SK-N-SH (cell line): ENCODE results near the gene GLIS2.

Experiments
- ELF1 ChIP-seq: IDR thresholded peaks from 2 replicates; pipeline ENCODE4 v1.4.0; 2012
- EP300 ChIP-seq, 2 experiments: IDR thresholded peaks; 2 replicates each; pipeline versions ENCODE4 v1.4.0 to v1.6.1; 2012; ENCODE audit warnings: borderline replicate concordance in 1 of 2, low read depth in 1 of 2, low read length in 1 of 2
- NRF1 ChIP-seq: IDR thresholded peaks from 2 replicates; pipeline ENCODE4 v1.6.1; 2012; ENCODE audit warnings: low read depth, mild to moderate bottlenecking, low read length
- POLR2AphosphoS5 ChIP-seq: IDR thresholded peaks from 2 replicates; pipeline ENCODE4 v1.6.1; 2012; ENCODE audit warnings: low read depth, low read length
- RFX5 ChIP-seq: IDR thresholded peaks from 2 replicates; pipeline ENCODE4 v1.6.1; 2012; ENCODE audit warnings: mild to moderate bottlenecking, improper control_type of control experiment, low read length
- SMC3 ChIP-seq: IDR thresholded peaks from 2 replicates; pipeline ENCODE4 v1.6.1; 2012; ENCODE audit warnings: low read depth, low read length, improper control_type of control experiment
- TF ChIP-seq, protein P1 (sequence below): fragments of 200-600 bp; sonication (generic); IDR thresholded peaks from 2 replicates; pipeline ENCODE4 v1.6.1; 2017; ENCODE audit warnings: antibody characterized with exemption, mild to moderate bottlenecking, moderate library complexity
- TF ChIP-seq, protein P2 (sequence below): fragments of 150-350 bp; IDR thresholded peaks from 2 replicates; pipeline ENCODE4 v1.6.1; 2017; ENCODE audit warnings: antibody characterized with exemption, low read length, low read depth, borderline replicate concordance
- TF ChIP-seq, protein P3 (sequence below): IDR thresholded peaks from 2 replicates; pipeline ENCODE4 v1.6.1; 2012; ENCODE audit warnings: mild to moderate bottlenecking, low read depth, low read length, moderate library complexity

DNA sequence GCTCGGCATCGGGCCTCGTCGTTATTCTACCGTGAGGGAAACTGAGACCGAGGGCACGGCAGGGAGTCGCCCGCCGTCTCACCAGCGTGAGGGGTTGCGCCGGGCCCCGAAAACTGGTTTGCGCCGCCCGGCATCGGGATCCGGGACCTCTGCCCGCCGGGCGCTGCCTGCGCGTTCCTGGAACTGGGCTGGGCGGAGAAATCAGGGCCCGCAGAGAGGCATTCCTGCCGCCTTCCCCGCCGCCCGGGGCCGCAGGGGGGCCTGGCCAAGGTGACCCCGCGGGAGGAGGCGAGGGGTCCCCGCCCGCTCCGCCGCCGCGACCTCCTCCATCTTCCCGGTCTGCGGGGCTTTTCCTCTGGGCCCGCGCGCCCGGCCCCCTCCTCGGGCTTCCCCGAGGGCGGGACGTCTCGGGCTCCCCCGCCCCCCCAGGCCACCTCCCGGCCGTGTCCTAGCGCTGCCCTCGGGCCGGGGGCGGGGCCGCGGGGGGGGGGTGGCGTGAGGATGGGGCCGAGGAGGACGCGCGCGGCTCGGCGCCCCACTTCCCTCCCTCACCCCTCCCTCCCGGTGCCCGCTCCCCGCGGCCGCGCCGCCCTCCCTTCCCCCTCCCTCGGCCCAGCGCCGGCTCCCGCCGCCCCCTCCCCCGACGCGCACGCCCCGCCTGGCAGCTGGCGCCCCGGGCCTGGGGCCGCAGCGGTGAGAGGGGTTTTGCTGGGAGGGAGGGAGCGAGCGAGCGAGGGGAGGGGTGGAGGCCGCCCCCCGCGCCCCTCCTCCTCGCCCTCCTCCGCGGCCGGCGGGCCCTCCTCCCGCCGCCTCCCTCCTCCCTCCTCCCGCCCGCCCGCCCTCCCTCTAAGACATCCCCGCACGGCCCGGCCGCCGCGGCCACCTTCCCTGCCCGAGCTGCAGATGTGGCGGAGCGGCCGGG lies at the start of gene GLIS2:
- TF ChIP-seq, protein P1, sequence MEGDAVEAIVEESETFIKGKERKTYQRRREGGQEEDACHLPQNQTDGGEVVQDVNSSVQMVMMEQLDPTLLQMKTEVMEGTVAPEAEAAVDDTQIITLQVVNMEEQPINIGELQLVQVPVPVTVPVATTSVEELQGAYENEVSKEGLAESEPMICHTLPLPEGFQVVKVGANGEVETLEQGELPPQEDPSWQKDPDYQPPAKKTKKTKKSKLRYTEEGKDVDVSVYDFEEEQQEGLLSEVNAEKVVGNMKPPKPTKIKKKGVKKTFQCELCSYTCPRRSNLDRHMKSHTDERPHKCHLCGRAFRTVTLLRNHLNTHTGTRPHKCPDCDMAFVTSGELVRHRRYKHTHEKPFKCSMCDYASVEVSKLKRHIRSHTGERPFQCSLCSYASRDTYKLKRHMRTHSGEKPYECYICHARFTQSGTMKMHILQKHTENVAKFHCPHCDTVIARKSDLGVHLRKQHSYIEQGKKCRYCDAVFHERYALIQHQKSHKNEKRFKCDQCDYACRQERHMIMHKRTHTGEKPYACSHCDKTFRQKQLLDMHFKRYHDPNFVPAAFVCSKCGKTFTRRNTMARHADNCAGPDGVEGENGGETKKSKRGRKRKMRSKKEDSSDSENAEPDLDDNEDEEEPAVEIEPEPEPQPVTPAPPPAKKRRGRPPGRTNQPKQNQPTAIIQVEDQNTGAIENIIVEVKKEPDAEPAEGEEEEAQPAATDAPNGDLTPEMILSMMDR, result no peak
- no peak for TF ChIP-seq ELF1
- TF ChIP-seq, protein P2, sequence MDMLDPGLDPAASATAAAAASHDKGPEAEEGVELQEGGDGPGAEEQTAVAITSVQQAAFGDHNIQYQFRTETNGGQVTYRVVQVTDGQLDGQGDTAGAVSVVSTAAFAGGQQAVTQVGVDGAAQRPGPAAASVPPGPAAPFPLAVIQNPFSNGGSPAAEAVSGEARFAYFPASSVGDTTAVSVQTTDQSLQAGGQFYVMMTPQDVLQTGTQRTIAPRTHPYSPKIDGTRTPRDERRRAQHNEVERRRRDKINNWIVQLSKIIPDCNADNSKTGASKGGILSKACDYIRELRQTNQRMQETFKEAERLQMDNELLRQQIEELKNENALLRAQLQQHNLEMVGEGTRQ, result no peak
- TF ChIP-seq, protein P3, sequence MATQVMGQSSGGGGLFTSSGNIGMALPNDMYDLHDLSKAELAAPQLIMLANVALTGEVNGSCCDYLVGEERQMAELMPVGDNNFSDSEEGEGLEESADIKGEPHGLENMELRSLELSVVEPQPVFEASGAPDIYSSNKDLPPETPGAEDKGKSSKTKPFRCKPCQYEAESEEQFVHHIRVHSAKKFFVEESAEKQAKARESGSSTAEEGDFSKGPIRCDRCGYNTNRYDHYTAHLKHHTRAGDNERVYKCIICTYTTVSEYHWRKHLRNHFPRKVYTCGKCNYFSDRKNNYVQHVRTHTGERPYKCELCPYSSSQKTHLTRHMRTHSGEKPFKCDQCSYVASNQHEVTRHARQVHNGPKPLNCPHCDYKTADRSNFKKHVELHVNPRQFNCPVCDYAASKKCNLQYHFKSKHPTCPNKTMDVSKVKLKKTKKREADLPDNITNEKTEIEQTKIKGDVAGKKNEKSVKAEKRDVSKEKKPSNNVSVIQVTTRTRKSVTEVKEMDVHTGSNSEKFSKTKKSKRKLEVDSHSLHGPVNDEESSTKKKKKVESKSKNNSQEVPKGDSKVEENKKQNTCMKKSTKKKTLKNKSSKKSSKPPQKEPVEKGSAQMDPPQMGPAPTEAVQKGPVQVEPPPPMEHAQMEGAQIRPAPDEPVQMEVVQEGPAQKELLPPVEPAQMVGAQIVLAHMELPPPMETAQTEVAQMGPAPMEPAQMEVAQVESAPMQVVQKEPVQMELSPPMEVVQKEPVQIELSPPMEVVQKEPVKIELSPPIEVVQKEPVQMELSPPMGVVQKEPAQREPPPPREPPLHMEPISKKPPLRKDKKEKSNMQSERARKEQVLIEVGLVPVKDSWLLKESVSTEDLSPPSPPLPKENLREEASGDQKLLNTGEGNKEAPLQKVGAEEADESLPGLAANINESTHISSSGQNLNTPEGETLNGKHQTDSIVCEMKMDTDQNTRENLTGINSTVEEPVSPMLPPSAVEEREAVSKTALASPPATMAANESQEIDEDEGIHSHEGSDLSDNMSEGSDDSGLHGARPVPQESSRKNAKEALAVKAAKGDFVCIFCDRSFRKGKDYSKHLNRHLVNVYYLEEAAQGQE, result no peak
- no peak for TF ChIP-seq RFX5
- TF ChIP-seq POLR2AphosphoS5, result peak; percentile 16; the same call in 1 of the 2 replicates
- no peak for TF ChIP-seq EP300 (IDR thresholded peaks at IDR 0.05; ENCODE audit: borderline replicate concordance in 1 of 2, low read depth in 1 of 2, low read length in 1 of 2)
- TF ChIP-seq NRF1, result no peak
- no peak for TF ChIP-seq SMC3
